Stimulated activated CD4-positive, alpha-beta T cell treated with anti-CD3 and anti-CD28 coated beads, Interleukin-2, amount 100 ng/mL, for 4 hours (primary cell): ENCODE results near the gene IMPDH1.
A peak's percentile ranks its signal among the peaks of the same experiment; 100 is the strongest.
"Not testable (repeated sequence)": the region's sequence is repeated elsewhere in the genome, so short reads cannot be mapped to it uniquely, and the experiment has no call there.

Experiments used
- DNase-seq: peaks from one replicate; pipeline ENCODE4 v3.0.0-alpha.2; 2020; ENCODE audit warnings: low read depth

IMPDH1 gene

GRCh38 chr7:128409596-128410450 is at the start of gene IMPDH1:
Gene IMPDH1, minus strand, starts transcription at chr7:128409982. Its CDS starts 81 bp downstream, at chr7:128409901.
- DNase-seq = peak; percentile 79

- peak; percentile 55 for DNase-seq
These were observed 49.7 kb upstream of the IMPDH1 start for GRCh38 chr7:128459394-128459878.

GRCh38 chr7:128458956-128459355 is 49.2 kb upstream of the IMPDH1 start:
- no peak for DNase-seq

- DNase-seq = not testable (repeated sequence)
These were observed 47.6 kb upstream of the IMPDH1 start for GRCh38 chr7:128457385-128457784.

- no peak for DNase-seq
These were observed 46.5 kb upstream of the IMPDH1 start for GRCh38 chr7:128456255-128456725.

GRCh38 chr7:128455543-128456254 is 45.9 kb upstream of the IMPDH1 start, which contains the start of gene HILPDA:
Gene HILPDA, plus strand, starts transcription at chr7:128455878. Its CDS starts 1,391 bp downstream, at chr7:128457269.
- DNase-seq = peak; percentile 92

- DNase-seq = no peak
These were observed 45.2 kb upstream of the IMPDH1 start for GRCh38 chr7:128454808-128455542.

GRCh38 chr7:128453836-128454804 is 44.3 kb upstream of the IMPDH1 start:
- no peak for DNase-seq

- no peak for DNase-seq
These were observed 42.8 kb upstream of the IMPDH1 start for GRCh38 chr7:128452552-128452951.

- DNase-seq = no peak
These were observed 41.1 kb upstream of the IMPDH1 start for GRCh38 chr7:128450913-128451312.

- no peak for DNase-seq
These were observed 40.6 kb upstream of the IMPDH1 start for GRCh38 chr7:128450409-128450808.

GRCh38 chr7:128448751-128449302 is 39.0 kb upstream of the IMPDH1 start:
- no peak for DNase-seq

- no peak for DNase-seq
These were observed 38.3 kb upstream of the IMPDH1 start for GRCh38 chr7:128447941-128448564.

GRCh38 chr7:128446306-128446705 is 36.5 kb upstream of the IMPDH1 start:
- no peak for DNase-seq

- no peak for DNase-seq
These were observed 34.2 kb upstream of the IMPDH1 start for GRCh38 chr7:128443831-128444600.

- DNase-seq = no peak
These were observed 32.6 kb upstream of the IMPDH1 start for GRCh38 chr7:128442356-128442755.

- DNase-seq = no peak
These were observed 27.9 kb upstream of the IMPDH1 start for GRCh38 chr7:128437426-128438332.

GRCh38 chr7:128435327-128435686 is 25.5 kb upstream of the IMPDH1 start:
- no peak for DNase-seq
